Ishikawa (cell line): ENCODE data around the gene ORM2.

Source experiments
- CEBPB ChIP-seq: IDR thresholded peaks from 2 replicates; pipeline ENCODE4 v1.6.1; 2012
- CREB1 ChIP-seq: IDR thresholded peaks from 2 replicates; pipeline ENCODE4 v1.6.1; 2012; ENCODE audit warnings: low read depth
- EP300 ChIP-seq: IDR thresholded peaks from 2 replicates; pipeline ENCODE4 v1.6.1; 2012; ENCODE audit warnings: borderline replicate concordance
- FOXM1 ChIP-seq: IDR thresholded peaks from 2 replicates; pipeline ENCODE4 v1.6.1; 2012; ENCODE audit warnings: low read depth, borderline replicate concordance
- NFIC ChIP-seq: IDR thresholded peaks from 2 replicates; pipeline ENCODE4 v1.6.1; 2012
- RAD21 ChIP-seq: IDR thresholded peaks from 2 replicates; pipeline ENCODE4 v1.6.1; 2012; ENCODE audit warnings: low read depth
- REST ChIP-seq: IDR thresholded peaks from 2 replicates; pipeline ENCODE4 v1.6.1; 2012; ENCODE audit warnings: low read depth, mild to moderate bottlenecking
- TAF1 ChIP-seq: IDR thresholded peaks from 2 replicates; pipeline ENCODE4 v1.6.1; 2012; ENCODE audit warnings: low read depth, mild to moderate bottlenecking
- TCF12 ChIP-seq: IDR thresholded peaks from 2 replicates; pipeline ENCODE4 v1.6.1; 2012; ENCODE audit warnings: low read depth
- TEAD4 ChIP-seq: IDR thresholded peaks from 2 replicates; pipeline ENCODE4 v1.6.1; 2012
- USF1 ChIP-seq: IDR thresholded peaks from 2 replicates; pipeline ENCODE4 v1.6.1; 2012
- YY1 ChIP-seq: IDR thresholded peaks from 2 replicates; pipeline ENCODE4 v1.6.1; 2012; ENCODE audit warnings: low read depth
- ZBTB7A ChIP-seq: IDR thresholded peaks from 2 replicates; pipeline ENCODE4 v1.6.1; 2012; ENCODE audit warnings: low read depth
- TF ChIP-seq, protein P1 (sequence below): IDR thresholded peaks from 2 replicates; pipeline ENCODE4 v1.6.1; 2012

The ORM2 gene

DNA sequence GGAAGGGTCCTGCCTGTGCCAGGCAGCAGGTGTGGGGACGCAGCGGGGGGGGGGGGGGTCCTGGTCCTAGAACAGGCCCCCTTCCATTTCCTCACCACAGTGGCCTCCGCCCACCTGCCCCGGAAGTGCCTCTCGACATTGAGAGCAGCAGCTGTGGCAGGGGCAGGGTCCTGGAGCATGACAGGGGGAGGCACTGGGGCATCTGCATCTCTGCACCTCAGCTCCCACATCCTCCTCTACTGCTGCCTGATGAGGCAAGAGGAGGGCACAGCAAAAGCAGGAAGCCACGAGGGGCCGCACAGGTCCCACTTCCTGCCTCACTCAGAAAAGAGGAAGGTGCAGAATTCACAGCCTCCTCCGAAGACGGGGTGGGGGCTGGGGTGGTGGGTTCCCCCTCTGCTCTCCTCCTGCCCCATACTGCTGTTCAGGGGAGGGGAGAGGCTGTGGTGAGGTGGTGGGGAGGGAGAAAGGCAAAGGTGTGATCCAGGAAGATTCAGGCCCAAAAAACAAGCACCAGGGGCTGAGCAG is 43.3 kb downstream of the ORM2 start:
- TF ChIP-seq TCF12 (no peak), RAD21 (no peak), TAF1 (no peak), REST (no peak), NFIC (no peak), ZBTB7A (no peak), YY1 (no peak), CEBPB (no peak), EP300 (no peak)
- TF ChIP-seq, protein P1, sequence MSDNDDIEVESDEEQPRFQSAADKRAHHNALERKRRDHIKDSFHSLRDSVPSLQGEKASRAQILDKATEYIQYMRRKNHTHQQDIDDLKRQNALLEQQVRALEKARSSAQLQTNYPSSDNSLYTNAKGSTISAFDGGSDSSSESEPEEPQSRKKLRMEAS: no peak

GRCh38 chr9:114373960-114374730 is 44.5 kb downstream of the ORM2 start:
- no peak for TF ChIP-seq CEBPB
- TF ChIP-seq YY1: no peak
- no peak for TF ChIP-seq NFIC
- TF ChIP-seq TCF12: no peak
- TF ChIP-seq REST: no peak
- TF ChIP-seq, protein P1: no peak
- no peak for TF ChIP-seq RAD21
- TF ChIP-seq EP300: no peak
- TF ChIP-seq TAF1: no peak
- TF ChIP-seq FOXM1: no peak
- TF ChIP-seq USF1: no peak
- TF ChIP-seq CREB1: no peak

DNA sequence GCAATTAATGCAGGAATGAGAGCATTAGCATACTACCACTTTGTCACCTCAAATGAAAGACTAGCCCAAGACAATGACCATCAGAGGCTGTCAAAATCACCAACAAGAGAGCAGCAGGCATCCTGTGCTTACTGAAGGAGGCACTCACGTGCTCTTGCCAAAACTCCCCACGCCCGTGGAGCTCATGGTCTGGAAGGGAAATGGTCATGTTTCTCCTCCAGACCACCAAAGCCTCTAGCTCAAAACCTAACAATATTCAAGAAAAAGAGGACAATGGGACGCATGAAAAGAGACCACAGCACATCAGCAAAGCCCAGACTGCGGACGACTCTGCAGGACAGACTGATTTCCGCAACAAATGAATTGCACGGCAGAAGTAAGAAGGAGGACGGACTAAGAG is 45.3 kb downstream of the ORM2 start:
- TF ChIP-seq TCF12 (no peak), CREB1 (no peak), TEAD4 (no peak), EP300 (no peak), REST (no peak), TAF1 (no peak), CEBPB (no peak), NFIC (no peak), USF1 (no peak), FOXM1 (no peak), YY1 (no peak)
- TF ChIP-seq, protein P1: no peak
